IMR-90 (cell line): Measurements from ENCODE around the gene TBC1D12. TPM values are rescaled to one million over a fixed set of nuclear protein-coding genes. Genes with fewer than 3 reads are reported as not detected.

Experiments used
- ATAC-seq: fragments of 200-7000 bp; cut with Tn5 transposase; 2 replicates; pipeline ENCODE4 v1.9.1; 2020; ENCODE audit warnings: low read depth, mild to moderate bottlenecking, moderate library complexity
- BruUV-seq: library from RNA; stranded (reverse); fragments of 400-500 nt; replicated peaks from 2 replicates; lab custom pipeline; 2021; lab: Mats Ljungman, UMichigan
- CTCF ChIA-PET: fragments of 300-600 bp; formaldehyde crosslinking; extraction: SDS; loops from one replicate; lab custom pipeline; 2021; ENCODE audit warnings: antibody characterized with exemption; lab: Yijun Ruan, JAX
- POLR2A ChIA-PET: fragments of 300-600 bp; sonication (Branson Sonifier 250); formaldehyde crosslinking; loops from one replicate; lab custom pipeline; 2022; ENCODE audit warnings: antibody characterized with exemption; ENCODE audit not compliant: unreplicated experiment; lab: Charles Lee
- DNase-seq: peaks from one replicate; pipeline ENCODE4 v3.0.0; 2013
- H2AFZ ChIP-seq: replicated peaks from 2 replicates; pipeline ENCODE3; 2013; ENCODE audit warnings: low read length, mild to moderate bottlenecking; ENCODE audit not compliant: poor library complexity
- H2AK5ac ChIP-seq: 2 replicates; pipeline ENCODE4 v1.6.1; 2013; ENCODE audit warnings: low read depth, low read length, inconsistent platforms
- H2AK9ac ChIP-seq: replicated peaks from 2 replicates; pipeline ENCODE3; 2013; ENCODE audit warnings: mild to moderate bottlenecking, low read depth, low read length, moderate library complexity; ENCODE audit not compliant: poor library complexity
- H2BK120ac ChIP-seq: 2 replicates; pipeline ENCODE4 v1.6.1; 2013; ENCODE audit warnings: low read depth, low read length, inconsistent platforms
- H2BK15ac ChIP-seq: 3 replicates; pipeline ENCODE4 v1.6.1; 2013; ENCODE audit warnings: low read depth, low read length, inconsistent platforms
- H2BK20ac ChIP-seq: 2 replicates; pipeline ENCODE4 v1.6.1; 2013; ENCODE audit warnings: low read depth, mild to moderate bottlenecking, inconsistent platforms, low read length, moderate library complexity
- H2BK5ac ChIP-seq: 2 replicates; pipeline ENCODE4 v1.6.1; 2013; ENCODE audit warnings: mild to moderate bottlenecking, low read depth, low read length, inconsistent platforms; ENCODE audit not compliant: poor library complexity, severe bottlenecking
- H3K14ac ChIP-seq: replicated peaks from 2 replicates; pipeline ENCODE4 v1.6.1; 2013; ENCODE audit warnings: low read depth, low read length, inconsistent platforms
- H3K18ac ChIP-seq: 2 replicates; pipeline ENCODE4 v1.6.1; 2013; ENCODE audit warnings: low read depth, low read length, control low read depth
- H3K23ac ChIP-seq: 2 replicates; pipeline ENCODE4 v1.6.1; 2013; ENCODE audit warnings: low read depth, low read length, inconsistent platforms
- H3K27ac ChIP-seq: 2 replicates; pipeline ENCODE4 v1.5.1; 2013; ENCODE audit warnings: mild to moderate bottlenecking, control low read depth, low read length; ENCODE audit not compliant: insufficient read depth
- H3K27me3 ChIP-seq: 2 replicates; pipeline ENCODE4 v1.6.1; 2013; ENCODE audit warnings: low read length; ENCODE audit not compliant: control insufficient read depth, insufficient read depth
- H3K36me3 ChIP-seq: 2 replicates; pipeline ENCODE4 v1.6.1; 2013; ENCODE audit warnings: low read length, mixed read lengths; ENCODE audit not compliant: control insufficient read depth, insufficient read depth
- H3K4ac ChIP-seq: 2 replicates; pipeline ENCODE4 v1.6.1; 2013; ENCODE audit warnings: low read depth, low read length, inconsistent platforms
- H3K4me1 ChIP-seq: 2 replicates; pipeline ENCODE4 v1.6.1; 2013; ENCODE audit warnings: low read length, mixed read lengths; ENCODE audit not compliant: control insufficient read depth, insufficient read depth
- H3K4me2 ChIP-seq: 2 replicates; pipeline ENCODE4 v1.6.1; 2013; ENCODE audit warnings: low read depth, mild to moderate bottlenecking, control low read depth, low read length, moderate library complexity
- H3K4me3 ChIP-seq: 2 replicates; pipeline ENCODE4 v1.5.1; 2013; ENCODE audit warnings: low read depth, mild to moderate bottlenecking, control low read depth, low read length, moderate library complexity; ENCODE audit not compliant: insufficient read depth
- H3K56ac ChIP-seq: 2 replicates; pipeline ENCODE4 v1.6.1; 2013; ENCODE audit warnings: low read length, inconsistent platforms; ENCODE audit not compliant: insufficient read depth; ENCODE audit errors: extremely low read depth
- H3K79me1 ChIP-seq, 2 experiments: 2 replicates each; pipeline ENCODE4 v1.6.1; 2013; ENCODE audit warnings: low read length in 2 of 2, inconsistent platforms in 1 of 2, low read depth in 1 of 2
- H3K9ac ChIP-seq: 2 replicates; pipeline ENCODE4 v1.6.1; 2013; ENCODE audit warnings: low read depth, low read length, control low read depth
- H3K9me1 ChIP-seq: 2 replicates; pipeline ENCODE4 v1.6.1; 2013; ENCODE audit warnings: low read length, inconsistent platforms; ENCODE audit not compliant: insufficient read depth
- H3K9me3 ChIP-seq: 2 replicates; pipeline ENCODE4 v1.6.1; 2013; ENCODE audit warnings: low read length; ENCODE audit not compliant: control insufficient read depth, insufficient read depth
- H4K20me1 ChIP-seq: 2 replicates; pipeline ENCODE4 v1.6.1; 2013; ENCODE audit warnings: low read length, inconsistent platforms; ENCODE audit not compliant: insufficient read depth
- H4K5ac ChIP-seq: 2 replicates; pipeline ENCODE4 v1.6.1; 2013; ENCODE audit warnings: mild to moderate bottlenecking, low read depth, low read length, control low read depth
- H4K8ac ChIP-seq, 2 experiments: 2 replicates each; pipeline ENCODE4 v1.6.1; 2013; ENCODE audit warnings: low read depth in 2 of 2, low read length in 2 of 2, control low read depth in 1 of 2, inconsistent platforms in 1 of 2
- H4K91ac ChIP-seq: 2 replicates; pipeline ENCODE4 v1.6.1; 2013; ENCODE audit warnings: low read depth, low read length, inconsistent platforms; ENCODE audit not compliant: insufficient read depth
- BHLHE40 ChIP-seq: fragments of 150-350 bp; IDR thresholded peaks from 2 replicates; pipeline ENCODE4 v1.6.1; 2016; ENCODE audit warnings: mild to moderate bottlenecking, low read depth, low read length
- CEBPB ChIP-seq: IDR thresholded peaks from 2 replicates; pipeline ENCODE4 v1.6.1; 2012; ENCODE audit warnings: low read depth, low read length, improper control_type of control experiment
- CTCF ChIP-seq: conservative IDR thresholded peaks from 2 replicates; pipeline ENCODE4 v1.5.1; 2012; ENCODE audit warnings: mild to moderate bottlenecking, low read depth, low read length, improper control_type of control experiment
- ELK1 ChIP-seq: fragments of 150-350 bp; IDR thresholded peaks from 2 replicates; pipeline ENCODE4 v1.6.1; 2016; ENCODE audit warnings: low read depth, mild to moderate bottlenecking, low read length, moderate library complexity, borderline replicate concordance
- MAFK ChIP-seq: IDR thresholded peaks from 2 replicates; pipeline ENCODE4 v1.6.1; 2012; ENCODE audit warnings: low read depth, low read length, improper control_type of control experiment
- POLR2A ChIP-seq: IDR thresholded peaks from 2 replicates; pipeline ENCODE4 v1.6.1; 2012; ENCODE audit warnings: mild to moderate bottlenecking, low read depth, low read length
- USF2 ChIP-seq: fragments of 150-350 bp; IDR thresholded peaks from 2 replicates; pipeline ENCODE4 v1.6.1; 2017; ENCODE audit warnings: mild to moderate bottlenecking, antibody characterized with exemption, low read length, low read depth
- WGBS, 2 experiments: methylation state at CpG; one replicate each; pipeline versions ENCODE4 v1.1.5 to v1.1.7; 2013; ENCODE audit warnings: missing lambda C conversion rate in 2 of 2; ENCODE audit not compliant: insufficient read length in 1 of 2; ENCODE audit errors: extremely low coverage in 2 of 2; 5-methylcytosine and 5-hydroxymethylcytosine counted together
- dilution Hi-C: fragments of 300-500 bp; cut with HindIII; formaldehyde crosslinking; loops from one replicate; pipeline ENCODE4 v1.14.3; 2018; ENCODE audit warnings: low sequenced_read_pairs; ENCODE audit not compliant: unreplicated experiment
- in situ Hi-C: fragments of 300-500 bp; cut with MboI; formaldehyde crosslinking; loops from 3 replicates; pipeline ENCODE4 v1.14.3; 2019; ENCODE audit warnings: low sequenced_read_pairs, inconsistent platforms, mixed read lengths
- intact Hi-C: fragments of 100-400 bp; cut with micrococcal nuclease; formaldehyde crosslinking; loops from 2 replicates; pipeline ENCODE4 v1.10.0; 2022
- polyA plus RNA-seq, 3 experiments: library from polyadenylated mRNA; depleted of rRNA; stranded (reverse); fragments of >200 nt; gene quantifications; 2 replicates each; pipeline ENCODE4 v1.2.3, GENCODE V29; 2012; ENCODE audit warnings: low replicate concordance in 1 of 3
- total RNA-seq: library from RNA; depleted of rRNA; stranded (reverse); fragments of >200 nt; gene quantifications from 2 replicates; pipeline ENCODE4 v1.2.3, GENCODE V29; 2012

The TBC1D12 gene
- total and polyA plus RNA-seq, 2 of the 4 experiments (the other 2 are of a cell fraction): 1.9 to 5.4 TPM

- ATAC-seq (no peak), DNase-seq (no peak)
- peaks cover 11 to 20% of the 10 kb centered on the region in 2 experiments for H3K79me1 ChIP-seq
- no peak overlapping the region for H4K5ac ChIP-seq
- H3K9me3 ChIP-seq: no peaks in the 10 kb centered on the region
- CTCF ChIA-PET: interaction anchor here (1.1 kb wide), 1 partner anchor 87 kb away, joined by 3 read pairs; no protein-coding TSS in a partner anchor
- no peak overlapping the region for H3K18ac ChIP-seq
- H3K9me1 ChIP-seq: no peaks in the 10 kb centered on the region; the same call in 1 of the 2 replicates
- peaks cover 2% of the 10 kb centered on the region for H3K4me1 ChIP-seq
- no peak overlapping the region for H3K27ac ChIP-seq
- intact Hi-C loops (no loop called here), dilution Hi-C loops (no loop called here), in situ Hi-C loops (no loop called here)
- no peak overlapping the region for H2AK9ac ChIP-seq
- H3K36me3 ChIP-seq: peaks cover 11% of the 10 kb centered on the region
- H3K27me3 ChIP-seq: no peaks in the 10 kb centered on the region
- no peak overlapping the region for H3K23ac ChIP-seq
- H2BK20ac ChIP-seq: no peak overlapping the region
- H2BK120ac ChIP-seq: no peak overlapping the region
- H3K56ac ChIP-seq: no peak overlapping the region
- H3K4ac ChIP-seq: no peak overlapping the region
- H4K91ac ChIP-seq: no peak overlapping the region
- no peak overlapping the region for H3K14ac ChIP-seq
- peaks cover 8% of the 10 kb centered on the region; the same call in 1 of the 2 replicates for H4K20me1 ChIP-seq
- H3K4me2 ChIP-seq: no peak overlapping the region
- no peak overlapping the region for H2BK15ac ChIP-seq
- no TSS peak for BruUV-seq
- WGBS, 2 experiments: no CpG with 5 or more reads among the region's 3 CpGs
- POLR2A ChIA-PET: no interaction called here
- H3K9ac ChIP-seq: no peak overlapping the region
- H2AK5ac ChIP-seq: no peak overlapping the region
- no peak overlapping the region for H3K4me3 ChIP-seq
- no peak overlapping the region for H2AFZ ChIP-seq
- no peak overlapping the region for H4K8ac ChIP-seq
- TF ChIP-seq CTCF: no peak
- no peak for TF ChIP-seq CEBPB
- no peak for TF ChIP-seq MAFK
- TF ChIP-seq ELK1: no peak
- TF ChIP-seq POLR2A: no peak
- TF ChIP-seq USF2: no peak
- no peak for TF ChIP-seq BHLHE40
- H2BK5ac ChIP-seq: no peak overlapping the region
Measured at GRCh38 chr10:94357193-94357592, 45.1 kb upstream of the TBC1D12 start.
